NK-92 (cell line): ENCODE measurements around the gene USP47.

ENCODE experiments used
- DNase-seq: peaks from one replicate; lab custom pipeline; 2025; ENCODE audit not compliant: unreplicated experiment; lab: John Stamatoyannopoulos, UW

The USP47 gene

DNA sequence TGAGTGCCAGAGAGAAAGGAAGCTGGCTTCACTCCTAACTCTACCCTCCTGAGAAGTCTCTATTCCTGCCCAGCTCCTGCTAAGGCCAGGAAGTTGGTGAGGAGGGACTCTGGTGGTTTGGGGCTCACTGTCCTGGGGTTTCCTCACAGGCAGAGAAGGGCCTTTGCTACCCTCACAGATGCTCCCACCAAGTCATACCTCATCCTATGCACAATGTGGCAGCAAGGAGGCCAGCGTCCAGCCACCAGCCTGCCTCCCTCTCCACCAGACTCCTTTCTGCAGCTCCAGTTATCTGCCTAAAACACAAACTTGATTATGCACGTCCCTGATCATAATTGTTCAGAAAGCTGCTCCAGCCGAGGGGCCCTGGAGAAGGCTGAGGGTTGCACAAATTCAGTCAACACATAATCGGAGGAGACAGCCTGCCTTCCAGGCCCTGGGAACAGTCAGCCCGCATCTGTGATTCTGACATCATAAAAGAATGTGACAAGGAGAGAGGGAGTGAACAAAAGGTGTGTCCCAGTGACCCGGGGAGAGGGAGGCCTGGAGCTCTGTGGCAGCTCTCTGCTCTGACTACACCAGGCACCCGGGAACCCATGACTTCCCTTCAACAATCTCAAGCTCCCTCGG, 137.8 kb downstream of the USP47 start:
- no peak for DNase-seq

DNA sequence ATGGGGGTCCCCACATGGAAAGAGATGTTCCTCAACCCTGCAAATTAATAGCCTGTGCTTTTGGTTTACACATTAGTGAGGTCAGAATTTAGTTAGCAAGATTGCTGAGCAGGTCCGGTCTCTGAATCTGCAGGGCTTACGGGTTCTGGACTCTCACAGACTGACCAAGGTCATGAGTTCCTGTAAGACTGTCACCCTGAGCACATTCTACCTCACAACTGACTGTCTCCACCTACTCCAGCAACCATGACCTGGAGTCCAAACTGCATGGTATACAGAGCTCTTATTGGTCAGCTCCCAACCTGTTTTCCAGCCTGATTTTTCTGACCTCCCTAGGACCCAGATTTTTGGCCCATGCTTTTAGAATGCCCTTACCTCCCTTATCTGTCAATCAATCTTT, 138.4 kb downstream of the USP47 start:
- no peak for DNase-seq

DNA sequence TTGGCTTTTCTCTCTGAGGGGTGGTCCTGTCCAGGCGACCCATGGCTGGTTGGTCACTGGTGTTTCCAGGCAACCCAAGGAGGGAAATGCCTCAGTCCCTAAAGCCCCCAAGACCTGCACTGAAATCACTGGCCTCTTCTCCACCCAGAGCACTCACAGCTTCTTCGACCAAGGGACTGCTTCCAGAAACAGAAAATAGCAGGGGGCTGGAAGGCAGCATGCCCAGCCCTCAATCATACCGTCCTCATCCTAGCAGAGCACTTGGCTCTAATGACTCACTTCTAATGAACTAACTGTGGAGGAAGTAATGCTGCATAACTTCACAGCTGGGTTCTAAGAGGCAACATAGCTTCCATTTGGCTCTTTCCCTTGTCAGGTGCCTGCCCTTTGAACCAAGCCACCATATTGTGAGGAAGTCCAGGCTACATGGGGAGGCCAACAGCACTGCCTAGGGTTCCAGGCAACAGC, 139.1 kb downstream of the USP47 start:
- DNase-seq: no peak

DNA sequence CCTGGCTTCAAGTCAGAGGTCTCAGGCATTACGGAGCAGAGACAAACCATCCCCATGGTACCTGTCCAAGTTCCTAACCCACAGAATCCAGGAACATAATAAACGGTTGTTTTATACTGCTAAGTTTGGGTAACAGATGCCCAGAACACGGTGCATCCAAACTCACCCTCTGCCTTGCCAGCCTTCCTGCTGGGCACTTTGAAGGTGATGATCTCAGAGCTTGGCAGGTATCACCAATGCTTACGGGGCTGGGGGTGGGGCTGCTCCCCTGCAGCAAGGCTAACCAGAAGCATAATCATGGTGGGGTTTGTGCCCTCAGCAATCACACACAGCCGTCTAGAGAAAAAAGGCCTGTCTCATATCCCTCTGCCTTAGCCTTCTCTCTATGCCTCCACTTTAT, 139.6 kb downstream of the USP47 start:
- no peak for DNase-seq

DNA sequence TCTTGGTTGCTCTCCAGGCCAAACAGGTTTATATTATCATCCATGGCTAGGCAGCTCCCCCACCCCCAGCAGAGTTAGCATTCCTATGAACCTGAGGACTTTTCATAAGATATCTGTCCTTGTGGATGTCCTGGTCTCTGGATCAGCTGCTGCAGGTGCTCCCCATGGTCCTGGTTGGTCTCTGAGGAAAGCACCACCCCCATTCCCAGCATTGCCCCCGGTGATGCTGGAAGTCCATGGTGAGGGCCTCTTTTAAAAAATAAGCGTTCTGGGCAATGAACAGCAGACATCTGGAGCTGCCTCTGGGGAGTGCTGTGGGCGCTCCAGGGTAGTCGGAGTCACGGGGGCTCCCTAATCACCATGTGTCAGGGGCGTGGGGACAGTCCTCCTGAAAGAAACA, 140.1 kb downstream of the USP47 start:
- no peak for DNase-seq

DNA sequence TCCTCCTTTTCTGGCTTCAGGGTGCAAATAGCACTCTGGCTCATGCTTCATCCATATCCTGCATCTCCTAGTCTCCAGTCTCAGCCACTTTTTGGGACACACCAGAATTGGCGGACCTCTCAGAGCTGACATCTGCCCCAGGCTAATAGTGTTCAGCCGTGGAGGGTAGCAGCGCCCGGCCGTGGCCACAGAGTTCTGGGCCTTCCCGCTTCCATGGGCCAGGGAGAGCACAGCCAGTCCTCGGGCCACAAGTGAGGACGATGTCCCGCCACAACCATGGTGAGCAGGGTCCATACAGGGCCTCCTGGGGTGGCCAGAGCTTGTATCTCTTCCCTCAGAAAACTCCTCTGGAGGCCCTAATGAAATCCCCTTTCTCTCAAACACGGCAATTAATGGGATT, 140.7 kb downstream of the USP47 start:
- DNase-seq: no peak

DNA sequence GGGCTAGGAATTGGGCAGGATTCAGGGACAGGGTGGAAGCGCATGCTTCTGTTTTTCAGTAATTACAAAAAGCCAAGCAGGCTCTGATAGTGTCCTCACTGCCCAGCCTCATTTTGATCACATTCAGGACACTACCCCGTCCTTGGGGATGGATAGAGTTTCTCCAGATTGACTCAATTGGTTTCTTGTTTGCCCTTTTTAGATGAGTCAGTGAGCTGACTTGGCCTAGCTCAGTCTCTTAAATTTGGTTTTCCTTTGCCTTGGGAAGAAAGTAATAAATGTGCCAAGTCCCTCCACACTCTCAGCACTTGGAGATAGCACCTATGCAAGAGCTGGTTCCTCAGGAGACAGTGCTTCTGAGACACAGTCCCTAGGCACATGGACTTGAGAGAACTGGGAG, 141.2 kb downstream of the USP47 start:
- DNase-seq: no peak

DNA sequence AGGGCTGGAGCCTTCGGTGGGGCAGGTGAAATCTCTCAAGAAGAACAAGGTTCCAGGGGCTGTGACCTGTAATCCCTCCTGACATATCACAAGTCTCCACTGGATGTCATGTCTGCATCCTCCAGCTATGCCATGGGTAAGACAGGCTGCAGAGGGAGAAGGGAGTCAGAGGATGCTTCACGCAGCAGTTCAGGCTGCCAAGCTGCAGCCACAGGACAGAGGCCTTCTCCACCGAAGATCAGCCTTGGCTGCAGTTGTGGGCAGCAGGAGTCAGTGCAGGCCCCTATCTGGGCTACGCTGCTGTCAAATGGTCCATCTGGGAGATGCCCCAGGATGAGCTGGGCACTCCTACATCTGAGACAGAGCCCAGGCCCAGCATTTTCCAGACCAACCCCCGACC, 141.7 kb downstream of the USP47 start:
- DNase-seq: no peak

DNA sequence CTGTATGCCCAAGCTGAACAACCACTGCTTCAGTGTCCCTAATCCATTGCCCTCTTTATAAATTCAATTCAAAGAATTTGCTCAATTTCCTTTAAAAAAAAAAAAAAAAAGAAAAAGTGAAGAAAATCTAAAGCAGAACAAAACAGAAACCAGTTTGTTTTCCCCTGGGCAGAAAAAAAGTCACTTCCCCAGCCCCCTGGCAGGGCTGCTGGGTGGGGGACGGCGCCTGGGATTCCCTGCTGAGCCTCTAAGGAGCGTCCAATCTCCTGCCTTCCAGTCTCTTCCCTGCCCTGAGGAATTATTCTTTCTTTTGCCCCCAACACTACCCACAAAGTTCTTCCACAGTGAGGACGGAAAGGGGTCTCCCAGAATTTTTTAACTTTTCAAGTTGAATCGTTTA, 142.8 kb downstream of the USP47 start:
- DNase-seq: no peak

DNA sequence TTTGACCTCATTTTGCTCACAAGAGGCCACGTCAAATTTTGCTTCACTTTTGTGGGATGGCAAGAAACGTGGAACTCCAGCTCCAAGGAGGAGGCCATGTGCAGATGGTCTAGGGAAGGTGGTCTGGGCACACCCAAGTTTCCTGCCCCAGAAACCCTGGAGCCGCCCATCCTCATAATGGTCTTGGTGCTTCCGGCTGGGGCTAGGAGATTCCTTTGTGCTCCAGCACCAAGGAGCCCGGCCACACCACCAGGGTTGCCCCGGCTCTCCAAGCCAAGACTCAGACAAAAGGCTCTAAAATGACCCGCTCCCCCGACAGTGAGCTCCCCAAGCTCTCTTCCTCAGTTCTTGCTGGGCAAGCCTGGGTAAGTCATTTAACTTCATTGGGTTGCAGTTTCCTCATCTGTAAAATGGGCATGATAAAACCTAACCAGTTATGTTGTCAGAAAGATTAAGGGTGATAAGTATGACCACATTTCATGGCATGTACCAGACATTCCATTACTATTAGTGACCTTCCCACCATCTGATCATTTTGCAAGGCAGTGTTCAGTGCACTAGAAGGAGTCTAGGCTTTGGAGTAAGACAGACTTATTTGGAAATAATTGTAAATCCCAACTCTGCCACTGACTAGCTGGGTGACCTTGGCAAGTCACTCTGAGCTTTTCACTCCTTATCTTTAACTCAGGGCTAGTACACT, 143.4 kb downstream of the USP47 start:
- no peak for DNase-seq

DNA sequence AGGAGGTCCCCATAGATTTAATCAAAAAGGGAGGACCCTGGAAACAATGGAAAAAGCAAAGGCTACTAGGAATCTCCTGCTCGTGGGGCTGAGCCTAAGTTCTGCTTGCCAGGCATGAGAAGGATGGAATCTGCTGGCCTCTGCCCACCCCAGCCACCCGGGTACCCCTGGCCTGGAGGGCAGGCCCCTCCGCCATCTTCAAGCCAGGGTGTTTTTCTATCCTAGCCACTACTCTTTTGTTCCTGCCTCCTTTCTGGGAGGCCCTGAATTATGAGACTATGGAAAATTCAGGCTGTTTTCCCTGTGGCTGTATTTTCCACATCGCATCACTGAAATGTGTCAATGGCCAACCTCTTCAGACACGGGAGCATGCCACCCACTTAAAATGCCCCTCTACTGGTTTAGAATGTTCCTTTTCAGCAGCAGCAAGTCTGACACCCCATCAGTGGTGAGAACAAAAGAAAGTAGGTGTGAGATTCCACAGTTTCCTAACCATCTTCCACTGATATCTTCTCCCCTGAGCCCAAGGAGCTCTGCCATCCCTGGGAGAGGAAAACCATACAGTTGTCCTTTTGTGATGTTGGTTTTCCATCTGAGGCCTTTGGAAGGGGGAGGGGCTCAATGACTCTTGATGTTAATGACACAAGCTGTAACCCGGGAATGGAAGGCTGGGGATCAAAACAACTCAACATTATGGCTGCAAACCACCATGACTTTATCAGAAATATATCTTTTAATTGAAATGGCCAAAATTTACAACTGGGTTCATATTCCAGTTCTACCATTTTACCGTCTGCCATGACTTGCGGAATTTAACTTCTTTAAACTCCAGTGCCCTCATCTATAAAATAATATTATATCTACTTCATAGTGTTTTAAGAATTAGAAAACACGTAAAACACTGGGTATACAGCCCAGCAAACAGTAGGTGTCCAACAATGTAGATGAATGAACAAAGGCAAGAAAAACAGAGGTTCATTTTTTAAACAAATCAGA, 144.5 kb downstream of the USP47 start:
- no peak for DNase-seq

DNA sequence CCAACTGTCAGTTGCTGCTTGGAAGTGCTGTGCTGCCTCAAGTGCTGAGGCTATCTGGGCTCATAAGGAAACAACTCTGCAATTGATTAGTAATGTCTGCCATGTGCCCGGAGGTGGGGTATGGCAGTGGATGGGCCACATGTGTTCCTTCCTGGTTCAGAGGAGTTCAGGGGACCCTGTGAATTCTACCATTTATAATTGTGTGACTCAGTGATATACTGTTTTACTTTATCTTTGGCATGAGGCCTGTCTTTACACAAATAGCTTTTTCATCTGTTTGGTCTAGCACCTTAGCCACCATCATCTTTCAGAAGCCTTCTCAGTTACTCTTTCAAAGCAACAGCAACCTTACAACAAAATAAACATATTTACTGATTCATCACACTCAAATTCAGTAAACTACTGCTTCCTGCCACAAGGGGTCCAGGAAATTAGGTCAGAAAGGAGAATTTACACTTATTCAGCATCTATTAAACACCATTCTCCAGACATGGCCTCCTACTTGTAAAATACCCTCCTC, 145.8 kb downstream of the USP47 start:
- no peak for DNase-seq

DNA sequence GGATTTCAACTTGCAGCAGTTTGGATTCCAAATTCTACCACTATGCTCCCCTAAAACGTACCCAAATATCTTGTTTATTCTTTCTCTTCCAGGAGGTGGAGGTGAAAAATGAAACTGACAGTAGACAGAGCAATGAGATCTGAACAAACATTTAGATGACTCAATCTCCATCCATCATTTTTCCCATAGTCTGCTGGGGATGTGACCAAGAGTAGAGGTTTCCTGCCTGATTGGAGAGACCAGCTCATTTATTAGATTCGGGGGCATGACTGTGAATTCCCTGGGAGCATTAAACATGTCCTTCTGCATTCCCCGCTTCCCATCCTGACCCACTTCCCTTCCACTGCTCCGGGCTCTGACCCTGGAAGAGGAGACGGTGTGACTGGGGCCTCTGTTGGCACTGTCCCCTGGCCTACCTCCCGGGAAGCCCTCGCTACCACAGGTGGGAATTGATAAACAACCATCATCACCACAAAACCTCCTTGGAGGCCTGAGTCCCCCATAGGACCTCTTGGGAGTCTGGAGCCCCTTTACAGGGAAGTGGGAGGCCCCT, 146.4 kb downstream of the USP47 start:
- no peak for DNase-seq

DNA sequence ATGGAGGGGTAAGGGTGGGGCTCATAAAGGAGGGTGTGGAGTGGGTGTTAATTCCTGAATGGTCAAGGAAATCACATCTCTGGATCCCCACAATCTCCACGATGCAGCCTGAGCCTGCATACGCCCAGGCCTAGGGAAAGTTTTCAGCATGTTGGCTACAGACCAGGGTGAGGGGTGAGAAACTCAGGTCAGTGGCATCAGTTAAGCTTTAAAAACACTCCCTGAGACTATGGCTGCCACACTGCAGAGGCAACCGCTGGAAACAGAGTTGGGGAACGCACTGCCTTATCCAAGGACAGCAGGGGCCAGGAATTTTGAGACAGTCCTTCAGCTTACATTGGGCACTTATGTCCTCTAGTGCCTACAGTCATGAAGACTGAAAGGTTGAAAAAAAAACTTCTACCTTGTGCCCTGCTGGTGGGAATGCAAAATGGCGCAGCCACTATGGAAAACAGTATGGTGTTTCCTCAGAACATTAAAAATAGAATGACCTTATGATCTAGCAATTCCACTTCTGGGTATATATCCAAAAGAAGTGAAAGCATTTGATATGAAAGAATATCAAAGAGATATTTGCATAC, 147.0 kb downstream of the USP47 start:
- no peak for DNase-seq

DNA sequence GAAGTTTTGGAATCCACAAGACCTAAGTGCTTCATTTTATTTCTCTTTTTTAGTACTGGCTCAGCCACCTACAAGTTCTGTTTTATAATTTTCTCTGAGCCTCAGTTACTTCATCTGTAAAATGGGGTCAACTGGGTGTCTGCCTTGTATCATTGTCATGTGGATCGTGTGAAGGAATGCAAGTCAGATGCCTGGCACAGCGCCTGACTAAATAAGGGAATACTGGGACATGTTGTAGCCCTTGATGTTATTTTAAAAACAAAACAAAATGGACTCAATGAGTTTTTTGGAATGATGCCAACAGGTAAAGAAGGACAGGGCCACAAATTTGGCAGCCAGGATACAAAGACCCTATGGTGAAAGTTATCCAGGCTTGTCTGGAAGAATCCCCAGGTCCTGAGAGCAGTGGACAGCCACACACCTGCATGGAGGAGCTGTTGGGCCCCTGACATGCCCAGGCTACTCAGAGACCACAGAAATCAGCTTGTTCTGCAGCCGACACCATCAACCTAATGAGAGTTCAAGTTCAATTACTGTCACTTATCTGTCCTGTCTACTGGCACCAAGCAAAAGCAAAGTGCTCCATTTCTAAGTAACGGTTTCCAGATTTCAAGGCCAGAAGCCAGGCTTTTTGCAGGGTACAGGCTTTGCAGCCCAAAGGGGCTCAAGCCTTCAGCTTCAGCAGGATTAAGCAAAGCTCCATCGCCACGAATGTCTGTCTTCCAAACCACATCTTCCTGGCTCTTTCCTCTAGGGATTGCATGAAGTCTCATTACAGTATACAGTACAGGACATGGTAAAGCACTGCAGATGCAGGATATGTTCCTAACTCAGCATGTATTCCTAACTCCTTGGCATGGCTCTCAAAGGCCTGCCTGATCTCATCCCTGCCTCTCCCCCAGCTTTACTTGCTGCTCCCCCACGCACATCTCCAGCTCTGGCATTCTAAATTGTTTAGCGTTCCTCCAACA, 148.3 kb downstream of the USP47 start:
- DNase-seq: no peak

DNA sequence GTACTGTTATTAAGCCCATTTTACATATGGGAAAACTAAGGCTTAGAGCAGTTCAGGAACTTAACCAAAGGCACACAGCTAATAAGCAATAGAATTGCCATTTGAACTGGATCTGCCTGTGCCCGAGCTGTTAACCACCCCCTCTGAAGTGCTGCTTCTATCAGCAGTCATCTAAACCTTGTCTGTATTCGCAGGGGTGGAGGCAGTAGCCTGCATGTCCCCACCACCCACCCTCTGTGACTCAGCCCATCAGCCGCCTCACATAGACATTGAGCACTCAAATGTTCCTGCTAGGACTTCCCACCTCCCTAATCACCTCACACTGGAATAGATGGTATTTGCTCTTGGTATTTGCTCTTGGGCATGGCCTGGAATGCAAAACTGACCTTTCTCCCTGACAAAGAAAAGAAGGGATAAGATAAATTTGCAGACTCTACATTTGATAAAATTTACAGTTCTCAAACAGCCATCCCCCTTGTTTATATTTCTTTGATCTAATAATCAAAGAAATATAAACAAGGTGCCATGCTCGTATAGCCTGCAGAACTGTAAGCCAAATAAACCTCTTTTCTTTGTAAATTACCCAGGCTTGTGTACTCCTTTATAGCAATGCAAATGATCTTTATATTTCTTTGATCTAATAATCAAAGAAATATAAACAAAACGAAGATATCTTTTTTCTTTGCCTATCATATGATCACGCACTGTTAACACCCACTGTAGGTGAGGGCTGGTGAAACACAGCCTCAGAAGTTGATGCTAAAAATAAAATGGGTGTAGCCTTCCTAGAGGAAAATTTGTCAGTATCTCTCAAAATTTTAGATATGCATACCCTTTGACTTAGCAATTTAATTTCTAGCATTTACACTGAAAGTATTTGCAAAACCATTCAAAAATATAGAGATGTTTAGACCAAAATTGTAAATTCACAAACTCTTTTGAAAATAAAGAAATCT, 150.8 kb downstream of the USP47 start:
- DNase-seq: no peak

DNA sequence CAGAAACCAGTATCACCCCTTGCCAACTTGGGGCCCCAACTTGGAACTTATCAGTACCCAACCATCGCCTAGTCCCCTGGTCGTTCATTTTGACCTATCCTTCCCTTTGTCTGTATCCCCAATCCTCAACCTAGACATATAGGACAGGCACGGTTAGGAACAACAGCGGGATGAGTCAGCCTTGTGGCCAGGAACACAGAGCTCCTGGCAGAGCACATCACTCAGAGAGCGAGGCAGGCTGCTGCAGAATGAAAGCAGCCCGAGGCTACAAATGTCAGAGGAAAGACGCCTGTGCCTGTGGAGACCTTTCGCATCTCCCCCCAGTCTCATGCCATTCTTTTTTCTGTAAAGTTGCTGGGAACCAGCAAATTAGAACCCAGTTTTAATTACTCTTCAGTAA, 152.1 kb downstream of the USP47 start:
- no peak for DNase-seq

DNA sequence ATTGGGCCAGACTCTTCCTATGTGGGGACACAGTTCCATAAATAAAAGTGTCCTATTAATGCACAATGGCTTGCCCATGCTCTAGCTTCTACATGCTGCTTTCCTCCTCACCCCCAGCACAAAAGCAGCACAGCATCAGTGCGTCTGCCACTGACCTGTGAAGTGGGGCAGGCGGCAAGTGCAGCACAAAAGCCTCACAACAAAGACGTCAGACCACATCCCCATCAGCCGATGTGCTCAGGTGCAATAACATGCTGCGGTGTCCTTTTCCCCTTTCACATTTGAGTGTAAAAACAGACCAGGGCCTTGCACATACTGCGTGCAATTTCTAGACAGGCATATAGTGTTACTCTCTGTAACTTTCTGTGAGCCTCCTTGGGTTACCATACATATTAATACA, 153.8 kb downstream of the USP47 start:
- DNase-seq: no peak
